CD4-positive, alpha-beta T cell treated with Interleukin-21 for 1 hour (primary cell): ENCODE results near the gene ITGA8.

Experiments used
- DNase-seq: peaks from one replicate; pipeline ENCODE4 v3.0.0-alpha.2; 2020

The ITGA8 gene

DNA sequence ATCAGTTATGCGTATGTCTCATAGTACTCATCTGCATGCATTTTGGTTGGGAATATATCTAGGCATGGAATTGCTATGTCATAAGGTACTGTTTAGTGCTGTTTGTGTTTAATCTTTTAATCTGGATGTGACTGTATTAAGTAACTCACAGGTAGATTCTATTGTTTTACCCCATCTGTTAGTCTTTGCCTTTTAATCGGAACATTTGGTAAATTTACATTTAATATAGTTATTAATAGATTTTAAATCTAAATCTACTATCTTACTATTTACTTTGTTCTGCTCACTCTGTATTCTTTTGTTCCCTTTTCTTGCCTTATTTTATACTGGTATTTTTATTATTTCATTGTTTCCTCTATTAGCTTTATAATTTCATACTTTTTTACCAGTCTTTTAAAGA is 10.6 kb upstream of the ITGA8 start:
- DNase-seq, result no peak

DNA sequence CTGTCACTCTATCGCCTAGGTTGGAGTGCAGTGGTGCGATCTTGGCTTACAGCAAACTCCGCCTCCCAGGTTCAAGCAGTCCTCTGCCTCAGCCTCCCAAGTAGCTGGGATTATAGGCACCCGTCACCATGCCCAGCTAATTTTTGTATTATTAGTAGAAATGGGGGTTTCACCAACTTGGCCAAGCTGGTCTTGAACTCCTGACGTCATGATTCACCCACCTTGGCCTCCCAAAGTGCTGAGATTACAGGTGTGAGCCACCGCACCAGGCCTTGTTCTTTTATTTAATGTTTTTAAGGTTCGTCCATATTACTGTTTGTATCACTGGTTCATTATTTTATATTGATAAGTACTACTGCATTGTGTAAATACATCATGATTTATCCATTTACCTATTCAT is 10.2 kb upstream of the ITGA8 start:
- DNase-seq, result no peak

DNA sequence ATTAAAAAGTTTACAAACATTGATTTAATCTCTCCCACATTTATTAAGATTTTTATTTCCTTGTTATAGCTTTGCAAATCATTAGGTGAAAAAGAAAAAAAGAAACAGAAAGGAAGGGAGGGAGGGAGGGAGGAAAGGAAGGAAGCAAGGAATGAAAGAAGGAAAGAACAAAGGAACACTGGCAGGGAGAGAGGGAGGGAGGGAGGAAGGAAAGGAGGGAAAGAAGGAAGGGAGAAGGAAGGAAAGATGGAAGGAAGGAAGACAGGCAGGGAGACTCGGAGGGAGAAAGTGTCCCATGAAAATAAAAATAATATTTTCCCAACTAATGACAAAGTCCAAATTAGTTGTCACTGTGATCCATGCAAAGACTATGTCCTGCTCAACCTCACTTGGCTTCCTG is 6.3 kb upstream of the ITGA8 start:
- no peak for DNase-seq

DNA sequence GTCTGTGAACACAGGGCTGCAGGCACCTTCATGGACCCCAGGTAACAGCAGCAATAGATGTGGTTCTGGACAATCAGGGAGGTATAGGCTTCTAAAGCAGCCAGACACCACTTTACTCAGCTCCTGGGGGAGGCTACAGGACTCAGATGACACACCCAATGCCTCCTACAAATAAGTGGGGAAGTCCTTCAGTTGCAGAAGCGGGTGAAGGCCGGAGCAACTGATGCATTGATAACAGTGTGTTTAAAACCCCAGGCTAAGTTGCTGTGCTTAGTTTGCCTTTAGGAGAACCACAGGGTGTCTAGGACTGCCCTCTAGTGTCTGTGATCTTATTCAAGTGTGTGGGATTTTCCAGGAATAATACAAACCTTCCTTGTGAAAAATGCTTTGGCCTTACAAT is 5.9 kb upstream of the ITGA8 start:
- no peak for DNase-seq

DNA sequence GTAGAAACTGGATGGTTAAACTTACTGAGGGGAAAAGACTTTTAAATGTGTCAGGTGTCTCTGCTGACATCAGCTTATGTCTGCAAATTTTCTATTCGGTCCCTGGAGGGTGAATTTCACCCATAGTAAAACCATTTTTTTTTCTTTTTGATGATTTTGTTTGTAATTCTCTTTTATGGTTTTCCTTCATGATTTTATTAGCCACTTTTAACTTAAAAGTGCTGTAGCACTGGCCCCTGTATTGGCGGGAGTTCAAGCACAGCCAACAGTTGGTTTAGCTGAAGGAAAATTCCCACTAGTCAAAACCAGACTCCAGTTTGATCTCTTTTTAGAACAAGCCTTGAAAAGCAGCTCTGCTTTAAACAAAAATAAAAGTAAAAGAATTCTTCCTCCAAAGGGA is 5.0 kb upstream of the ITGA8 start:
- no peak for DNase-seq

DNA sequence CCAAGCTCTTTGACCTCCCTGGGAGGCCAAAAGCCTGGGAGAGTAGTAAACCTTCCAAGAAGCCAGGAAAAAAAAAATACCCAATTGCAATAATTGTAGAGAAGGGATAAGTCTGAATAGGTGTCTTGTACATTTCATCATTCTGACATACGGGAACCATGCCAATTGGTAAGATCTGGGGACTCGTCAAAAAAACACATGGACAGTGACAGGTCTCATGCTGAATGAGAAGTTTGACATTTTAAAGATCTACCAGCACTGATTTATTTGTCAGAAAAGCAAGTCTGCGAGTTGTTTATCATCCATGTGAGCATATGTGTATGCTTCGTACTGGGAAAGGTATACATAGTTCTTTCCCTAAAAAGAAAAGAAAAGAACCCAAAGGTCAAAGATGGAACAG is 4.1 kb upstream of the ITGA8 start:
- no peak for DNase-seq

DNA sequence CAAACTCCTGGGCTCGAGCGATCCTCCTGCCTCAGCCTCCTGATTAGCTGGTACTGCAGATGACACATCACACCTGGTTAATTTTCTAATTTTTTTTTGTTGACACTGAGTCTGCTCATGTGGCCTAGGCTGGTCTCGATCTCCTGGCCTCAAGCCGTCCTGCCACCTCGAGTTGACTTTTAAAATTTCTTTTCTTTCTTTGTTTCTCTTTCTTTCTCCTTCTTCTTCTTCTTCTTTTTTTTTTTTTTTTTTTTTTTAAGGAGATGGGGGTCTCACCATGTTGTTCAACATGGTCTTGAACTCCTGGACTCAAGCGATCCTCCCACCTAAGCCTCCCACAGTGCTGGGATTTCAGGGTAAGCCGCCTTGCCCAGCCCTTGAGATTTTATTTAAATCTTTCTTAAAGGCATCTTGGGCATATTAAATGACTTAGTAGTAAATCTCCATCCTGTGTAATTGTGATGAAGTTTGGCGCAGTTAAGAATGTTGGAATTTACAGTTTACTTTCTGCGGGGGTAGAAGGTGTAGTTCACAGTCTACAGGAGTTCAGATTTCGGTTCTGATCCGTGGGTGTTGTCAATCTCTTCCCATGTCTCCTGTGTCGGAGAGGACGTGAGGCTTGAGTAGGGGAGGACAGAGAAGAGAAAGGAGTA is 1.0 kb upstream of the ITGA8 start:
- no peak for DNase-seq

DNA sequence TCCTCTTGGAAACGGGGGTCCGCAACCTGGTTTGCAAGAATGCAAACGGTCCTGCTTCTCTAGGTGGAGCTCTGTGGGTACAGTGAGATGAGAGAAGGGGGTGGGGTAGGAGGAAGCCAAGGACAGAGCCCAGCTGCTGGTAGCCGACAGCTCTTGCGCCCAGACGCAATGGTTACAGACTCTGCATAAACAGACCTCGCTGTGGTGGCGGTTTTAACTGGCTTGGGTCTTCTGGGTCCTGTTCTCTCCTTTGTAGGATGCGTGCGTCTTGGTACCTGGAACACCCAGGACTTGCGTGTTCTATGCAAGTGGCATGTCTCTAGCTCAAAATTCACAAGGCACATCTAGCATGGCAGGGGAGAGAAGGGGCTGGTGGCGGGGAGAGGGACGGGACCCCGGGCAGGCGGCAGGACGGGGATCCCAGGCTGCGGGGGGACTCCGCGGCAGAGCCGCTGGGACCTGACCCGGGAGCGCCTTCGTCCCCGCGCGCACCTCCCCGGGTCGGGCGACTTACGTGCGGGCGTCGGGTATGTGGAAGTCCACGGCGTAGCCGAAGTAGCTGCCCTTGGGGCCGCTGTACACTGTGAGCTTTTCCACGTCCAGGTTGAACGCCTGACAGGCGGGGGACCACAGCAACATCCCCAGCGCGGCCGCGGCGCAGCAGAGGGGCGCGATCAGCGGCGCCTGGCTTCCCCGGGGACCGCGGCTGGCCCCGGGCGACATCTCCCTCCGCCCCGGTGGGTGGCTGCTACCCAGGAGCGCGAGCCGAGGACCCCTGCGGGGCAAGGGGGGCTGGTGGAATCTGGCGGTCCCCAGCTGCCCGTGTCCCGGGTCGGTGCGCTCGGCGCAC is 448 bp downstream of the ITGA8 start:
- no peak for DNase-seq

DNA sequence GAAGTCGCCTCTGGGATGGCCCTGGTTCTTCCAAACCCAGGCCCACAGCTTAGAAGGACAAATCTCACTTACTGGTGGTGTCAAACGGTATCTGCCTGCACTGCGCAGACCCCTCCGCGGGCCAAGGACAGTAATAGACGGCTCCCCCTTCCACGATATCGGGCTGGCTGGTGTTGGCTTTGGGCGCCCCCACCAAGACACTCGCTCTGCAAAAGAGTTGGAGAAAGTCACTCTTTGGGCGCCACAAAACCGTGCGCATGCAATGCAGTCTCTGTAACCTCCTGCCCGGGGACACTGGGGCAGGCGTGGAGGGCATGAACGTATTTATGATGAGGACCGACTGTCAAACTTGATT is 1.1 kb downstream of the ITGA8 start:
- no peak for DNase-seq

DNA sequence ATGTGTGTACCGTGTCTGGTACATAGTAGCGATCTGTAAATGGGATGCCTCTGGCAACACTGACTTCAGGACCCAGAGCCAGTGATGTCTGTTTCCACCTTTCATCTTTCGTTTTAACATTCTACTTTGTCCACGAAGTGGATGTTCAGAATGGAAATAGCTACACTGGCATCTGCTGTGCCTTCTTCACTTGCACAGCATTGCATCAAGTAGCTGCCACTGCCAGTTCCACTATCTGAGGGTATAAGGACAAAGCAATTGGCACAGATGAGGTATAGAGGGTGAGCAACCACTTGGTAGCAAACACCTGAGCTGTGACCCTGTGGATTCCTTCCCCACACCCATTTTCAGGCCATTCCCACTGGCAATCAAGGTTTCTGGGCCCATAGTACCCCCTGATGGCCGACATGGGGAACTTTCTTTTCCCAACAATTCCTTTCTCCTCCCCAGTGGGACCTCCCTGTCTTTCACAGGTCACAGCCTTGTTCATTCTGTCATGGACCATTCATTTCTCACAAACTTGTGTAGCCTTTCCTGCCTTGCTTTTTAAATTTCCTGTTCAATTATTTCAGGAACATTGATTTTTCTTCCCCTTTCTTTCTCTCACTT is 4.0 kb downstream of the ITGA8 start:
- DNase-seq, result no peak

DNA sequence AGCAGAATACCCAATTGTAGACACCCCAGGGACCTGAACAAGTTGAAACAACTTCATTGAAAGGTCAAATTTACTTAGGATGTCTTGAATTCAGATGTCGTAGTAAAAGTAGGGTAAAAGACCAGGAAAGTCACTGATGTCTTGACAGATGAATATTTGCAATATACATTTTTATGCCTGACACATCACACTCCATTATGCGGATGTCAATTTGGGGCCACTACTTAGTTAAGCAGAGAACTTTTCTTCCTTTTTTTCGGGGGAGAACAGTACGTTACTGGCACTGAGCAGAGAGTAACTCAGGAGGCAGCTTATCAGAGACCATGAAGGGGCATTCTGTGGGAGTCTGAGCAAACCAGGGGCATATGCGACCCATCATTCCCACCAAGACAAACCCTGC is 4.9 kb downstream of the ITGA8 start:
- no peak for DNase-seq

DNA sequence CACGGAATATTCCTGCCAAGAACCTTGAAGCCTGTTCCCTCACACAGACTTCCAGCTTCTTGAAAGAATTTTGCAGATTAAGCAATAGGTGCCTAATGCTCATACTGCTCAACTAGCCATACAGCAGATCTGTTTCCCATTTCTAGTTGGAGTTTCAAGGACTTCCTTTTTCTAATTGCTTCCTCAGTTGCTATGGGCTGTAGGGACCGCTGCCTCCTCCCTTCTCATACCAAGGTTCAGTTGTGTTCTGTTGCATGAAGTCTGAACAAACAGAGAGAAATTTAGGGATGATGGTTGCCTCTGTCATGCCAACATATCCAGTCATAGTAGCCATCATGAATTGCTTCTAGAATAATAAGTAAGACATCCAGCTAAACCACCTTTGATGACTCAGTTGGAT is 6.8 kb downstream of the ITGA8 start:
- no peak for DNase-seq

DNA sequence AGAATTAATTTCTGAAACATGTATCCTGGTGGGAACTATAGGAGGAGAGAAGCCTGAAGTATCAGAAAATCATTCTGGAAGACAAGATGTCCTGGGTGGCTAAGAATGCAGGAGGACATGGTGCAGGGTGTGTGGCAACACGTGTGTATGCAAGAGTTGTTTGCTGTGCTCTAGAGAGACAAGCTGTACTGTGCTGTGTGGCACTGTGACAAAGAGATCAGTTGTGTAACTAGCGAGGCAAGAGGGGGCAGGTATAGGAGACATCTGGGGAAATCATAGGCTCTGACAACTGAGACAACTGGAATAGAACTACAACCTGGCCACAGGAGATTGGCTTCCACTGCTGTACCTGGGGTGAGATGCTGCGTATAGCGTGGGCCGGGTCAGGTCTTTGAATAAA is 9.3 kb downstream of the ITGA8 start:
- no peak for DNase-seq

DNA sequence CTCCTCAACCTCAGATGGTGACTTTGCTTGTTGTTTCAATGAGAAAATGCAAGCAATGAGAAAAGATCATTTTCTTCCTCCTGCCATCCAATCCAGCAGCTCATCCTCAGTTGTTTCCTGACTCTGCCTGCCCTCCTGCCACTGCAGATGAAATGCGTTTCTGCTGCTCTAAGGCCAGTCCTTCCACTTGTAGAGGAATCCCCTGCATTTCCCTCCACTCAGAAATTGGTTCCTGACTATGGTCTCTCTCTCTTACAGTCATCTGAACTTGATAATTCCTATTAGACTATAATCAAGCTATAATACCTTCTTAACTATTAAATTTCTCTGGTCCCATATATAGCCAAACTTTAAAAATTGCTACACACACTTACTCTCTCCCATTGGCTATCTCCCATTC is 14.4 kb downstream of the ITGA8 start:
- no peak for DNase-seq

DNA sequence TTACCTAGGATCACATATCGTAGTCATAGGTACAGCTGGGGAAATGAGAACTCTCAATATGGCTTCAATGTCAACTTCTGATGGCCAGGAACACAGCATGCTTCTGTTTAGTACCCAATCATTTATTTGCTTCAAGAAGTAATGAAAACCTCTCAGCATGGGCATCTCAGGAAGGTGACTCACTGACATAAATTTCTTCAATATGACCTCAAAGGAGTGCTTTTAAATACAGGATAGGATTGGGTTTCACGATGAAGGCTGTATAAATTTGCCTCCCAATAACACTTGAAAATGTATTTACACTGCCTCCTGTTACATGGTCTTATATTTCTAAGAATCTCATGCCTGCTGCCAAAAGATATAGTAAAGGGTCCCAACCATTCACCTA is 15.1 kb downstream of the ITGA8 start:
- DNase-seq, result no peak

DNA sequence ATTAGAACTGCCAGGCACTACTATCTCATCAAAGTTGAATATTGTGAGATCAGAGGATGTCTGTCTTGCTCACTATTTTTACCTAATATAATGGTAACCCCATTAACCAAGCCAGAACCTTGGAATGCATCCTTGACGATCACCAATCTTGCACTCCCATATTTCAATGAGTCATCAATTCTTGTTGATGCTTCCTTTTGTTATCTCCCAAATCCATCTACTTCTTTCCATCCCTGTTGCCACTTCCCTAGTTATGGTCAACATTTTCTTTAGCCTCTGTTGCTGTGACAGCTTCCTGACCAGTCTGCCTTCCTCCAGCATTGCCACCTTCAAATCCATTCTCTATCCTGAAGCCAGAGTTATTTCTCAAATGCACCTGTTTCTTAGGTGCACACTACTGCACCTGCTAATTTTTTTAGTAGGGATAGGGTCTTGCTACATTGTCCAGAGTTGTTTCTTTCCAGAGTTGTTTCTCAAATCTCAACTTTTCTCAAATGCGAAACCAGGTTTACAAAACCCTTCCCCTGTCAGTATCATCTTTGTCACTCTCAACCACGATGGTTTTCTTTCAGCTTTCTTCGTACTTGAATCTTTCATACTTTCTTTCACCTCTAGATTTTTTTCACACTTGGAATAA is 15.7 kb downstream of the ITGA8 start:
- DNase-seq, result no peak

DNA sequence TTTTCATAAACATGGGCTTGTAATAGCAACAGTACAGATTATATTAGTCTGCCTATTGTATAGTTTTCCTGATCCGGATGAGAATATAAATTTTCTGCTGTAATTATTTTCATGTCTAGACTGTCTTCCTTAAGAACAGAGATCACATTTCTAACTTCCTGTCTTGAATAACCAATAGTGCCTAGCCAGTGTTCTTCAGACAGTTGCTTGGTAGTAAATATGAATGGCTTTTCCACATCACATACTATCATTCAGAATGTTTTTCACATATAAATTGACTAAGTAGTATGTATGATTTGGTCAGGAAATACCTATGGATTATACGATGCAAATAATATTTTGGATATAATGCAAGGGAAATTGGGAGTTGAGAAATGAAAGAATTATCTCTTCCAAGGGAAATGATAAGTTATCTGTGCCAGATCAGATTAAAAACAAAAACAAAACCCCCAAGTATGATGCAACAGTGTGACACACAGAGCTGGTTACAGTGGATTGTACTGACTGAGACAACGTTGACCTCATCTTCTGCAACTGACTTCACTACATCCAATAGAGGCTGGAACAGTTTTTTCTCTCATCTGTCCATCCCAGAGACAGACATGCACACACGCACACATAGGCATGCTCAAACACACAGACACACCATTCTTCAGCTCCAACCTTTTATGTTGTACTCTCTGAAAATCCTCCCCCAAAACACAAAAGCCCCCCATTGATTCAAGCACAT is 16.4 kb downstream of the ITGA8 start:
- DNase-seq, result no peak

DNA sequence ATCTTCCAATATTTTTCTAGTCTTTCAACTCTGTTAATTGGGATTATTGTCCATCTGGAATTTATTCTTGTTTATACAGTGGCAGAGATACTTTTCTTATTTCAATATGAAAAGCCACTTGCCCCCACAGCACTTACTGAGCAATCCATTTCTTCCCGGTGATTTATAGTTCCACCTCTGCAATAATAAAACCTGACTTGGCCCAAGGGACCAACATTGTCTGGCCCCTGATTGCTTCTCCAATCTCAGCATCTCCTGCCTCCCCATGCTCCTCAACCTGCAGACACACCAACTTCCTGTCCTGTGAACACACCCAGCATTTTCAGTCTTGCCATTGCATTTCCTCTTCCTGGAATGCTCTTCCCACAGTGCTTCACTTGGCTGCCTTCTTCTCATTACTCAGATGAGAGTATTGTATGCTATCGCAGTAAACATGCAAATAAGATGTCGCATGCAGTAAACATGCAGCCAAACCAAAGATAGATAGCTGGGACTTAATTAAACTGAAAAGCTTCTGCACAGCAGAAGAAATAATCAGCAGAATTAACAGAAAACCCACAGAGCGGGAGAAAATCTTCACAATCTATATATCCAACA is 19.5 kb downstream of the ITGA8 start:
- DNase-seq, result no peak

DNA sequence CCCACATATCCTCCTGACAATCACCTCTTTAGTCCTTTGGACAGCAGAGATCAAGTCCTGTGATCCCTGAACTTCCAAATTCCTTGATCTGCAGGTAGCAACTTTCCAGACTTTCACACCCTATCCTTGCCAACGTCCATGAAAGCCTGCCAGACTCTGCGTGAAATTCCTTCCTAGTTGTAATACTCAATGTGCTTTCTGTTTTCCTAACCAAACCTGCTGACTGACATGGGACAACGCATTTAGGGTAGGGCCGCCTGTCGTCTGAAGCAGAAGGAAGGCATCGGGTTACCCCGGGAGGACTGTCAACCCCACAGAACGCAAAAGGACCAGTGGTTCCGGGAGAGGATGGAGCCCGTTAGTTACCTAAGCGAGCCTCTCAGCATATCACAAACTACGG is 23.9 kb downstream of the ITGA8 start:
- DNase-seq, result no peak

DNA sequence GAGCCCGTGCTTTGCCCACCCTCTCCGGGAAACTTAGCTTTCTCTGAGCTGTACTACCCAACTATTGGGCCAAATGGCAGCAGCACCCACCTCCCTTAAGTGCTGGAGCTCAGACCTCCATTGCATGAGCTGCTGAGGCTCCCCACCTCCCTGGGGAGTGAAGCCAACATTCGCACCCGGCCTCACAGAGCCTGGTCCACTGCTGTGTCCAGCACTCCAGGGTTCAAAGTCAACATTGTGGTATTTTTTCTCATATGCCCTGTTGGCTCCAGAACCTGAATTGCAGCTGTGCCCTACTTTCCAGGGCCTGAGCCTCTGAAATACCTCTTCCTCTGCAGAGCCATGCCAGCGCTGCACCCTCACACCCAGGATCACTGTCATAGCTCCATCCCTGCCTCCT is 29.7 kb downstream of the ITGA8 start:
- no peak for DNase-seq

DNA sequence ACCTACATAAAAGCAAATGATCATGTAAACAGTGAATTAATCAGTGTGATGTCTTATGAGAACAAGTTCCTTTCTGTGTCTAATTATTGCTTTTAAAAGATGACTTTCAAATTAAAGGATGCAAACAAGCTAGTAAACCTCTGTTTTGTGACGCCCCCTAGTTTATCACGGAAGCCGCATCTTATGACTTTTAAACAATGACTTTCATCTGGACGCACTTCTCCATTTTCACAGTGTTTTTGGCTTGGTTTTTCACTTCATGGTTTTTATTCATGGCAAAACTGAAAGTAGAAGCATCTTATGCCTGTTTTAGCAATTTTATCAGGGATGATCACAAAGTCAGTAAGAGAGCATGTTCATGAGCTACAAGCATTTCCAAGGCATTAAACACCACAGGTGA is 35.0 kb downstream of the ITGA8 start:
- no peak for DNase-seq

DNA sequence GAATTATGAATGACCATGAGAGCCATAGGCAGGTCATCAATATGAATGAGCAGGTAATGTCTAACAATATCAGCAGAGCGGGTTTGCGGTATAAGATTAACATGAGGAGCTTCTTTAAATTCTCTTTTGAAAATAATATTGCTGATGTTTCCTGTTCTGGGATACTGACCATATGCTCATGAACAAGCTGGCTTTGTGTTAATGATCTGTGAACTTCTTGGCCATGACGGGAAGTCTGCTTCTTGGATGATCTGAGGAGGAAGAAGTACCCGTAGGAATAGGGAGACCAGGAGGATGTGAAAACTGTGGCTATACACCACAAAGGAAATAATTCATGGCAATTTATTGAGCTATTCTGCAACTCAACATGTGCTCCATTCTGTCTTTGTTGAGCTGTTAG is 38.6 kb downstream of the ITGA8 start:
- DNase-seq, result no peak

DNA sequence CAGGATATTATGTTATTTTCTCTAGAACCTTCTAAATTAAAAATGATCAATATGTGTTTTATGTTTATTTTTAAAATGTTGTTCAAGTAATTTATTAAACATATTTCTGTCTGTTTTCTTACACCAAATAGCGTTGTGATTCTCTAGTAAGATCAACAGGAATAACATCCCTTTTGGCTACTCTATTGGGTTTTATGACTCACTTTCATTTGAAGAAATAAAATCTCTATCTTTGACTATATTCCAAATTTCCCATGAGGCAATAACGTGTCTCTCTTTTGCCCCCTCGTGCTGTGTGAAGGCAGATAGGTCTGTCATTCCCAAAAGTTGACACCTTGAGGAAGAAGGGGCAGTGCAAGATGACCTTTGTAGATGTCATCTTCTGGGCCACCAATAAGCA is 40.9 kb downstream of the ITGA8 start:
- DNase-seq, result no peak
